IMR-90 (cell line): ENCODE data around the gene TTC31. TPM values are rescaled to one million over a fixed set of nuclear protein-coding genes. Genes with fewer than 3 reads are reported as not detected.
A peak's percentile ranks its signal among the peaks of the same experiment; 100 is the strongest.

Experiments
- CTCF ChIP-seq: conservative IDR thresholded peaks from 2 replicates; pipeline ENCODE4 v1.5.1; 2012; ENCODE audit warnings: mild to moderate bottlenecking, low read depth, low read length, improper control_type of control experiment
- polyA plus RNA-seq, 3 experiments: library from polyadenylated mRNA; depleted of rRNA; stranded (reverse); fragments of >200 nt; gene quantifications; 2 replicates each; pipeline ENCODE4 v1.2.3, GENCODE V29; 2012; ENCODE audit warnings: low replicate concordance in 1 of 3
- total RNA-seq: library from RNA; depleted of rRNA; stranded (reverse); fragments of >200 nt; gene quantifications from 2 replicates; pipeline ENCODE4 v1.2.3, GENCODE V29; 2012

TTC31 gene
- total and polyA plus RNA-seq, 2 of the 4 experiments (the other 2 are of a cell fraction), result 6.3 to 18.8 TPM

DNA sequence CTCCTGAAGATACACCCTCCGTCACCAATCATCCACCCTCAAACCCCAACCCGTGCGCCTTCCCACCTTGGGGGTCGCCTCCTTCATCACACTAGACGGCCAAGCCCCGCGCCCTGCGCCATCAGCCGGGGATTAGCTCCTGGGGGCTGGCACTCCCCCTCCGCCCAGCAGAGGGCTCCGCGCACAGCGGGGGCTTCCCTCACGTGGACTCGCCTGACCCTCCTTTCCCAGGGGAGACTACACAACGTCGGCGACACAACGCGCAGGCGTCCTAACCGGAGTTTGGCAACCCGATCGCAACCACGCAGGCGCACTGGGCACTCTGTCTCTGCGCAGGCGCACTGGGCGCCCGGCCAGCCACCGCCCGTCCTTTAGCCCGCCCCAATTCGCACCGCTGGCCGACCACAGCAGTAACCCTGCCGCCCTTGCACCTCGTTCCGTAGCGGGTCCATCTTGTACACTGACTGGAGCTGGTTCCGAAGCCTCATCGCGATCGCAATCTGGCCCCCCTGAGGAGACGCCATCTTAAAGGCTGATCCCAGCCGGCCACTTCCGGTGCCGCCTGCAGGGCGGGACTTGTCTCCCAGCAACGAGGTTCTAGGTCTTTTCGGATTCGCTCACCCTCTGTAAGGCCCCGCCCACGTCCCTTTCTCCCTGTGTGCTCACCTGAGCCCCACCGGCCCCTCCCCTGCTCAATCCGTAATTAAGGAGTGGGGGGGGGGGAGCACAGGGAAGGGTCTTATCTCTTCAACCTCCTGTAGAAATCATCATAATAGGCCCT lies 24.5 kb downstream of the TTC31 start, which contains the start of gene PCGF1 (continued):
- peak; percentile 44 for TF ChIP-seq CTCF
